ENCODE measurements around the gene MAPK1IP1L. TPM values are rescaled to one million over a fixed set of nuclear protein-coding genes. Genes with fewer than 3 reads are reported as not detected.
"Not testable (repeated sequence)": the region's sequence is repeated elsewhere in the genome, so short reads cannot be mapped to it uniquely, and the experiment has no call there.

The MAPK1IP1L gene
- total RNA-seq, 1 experiment from 2014 or later = 164 TPM

DNA sequence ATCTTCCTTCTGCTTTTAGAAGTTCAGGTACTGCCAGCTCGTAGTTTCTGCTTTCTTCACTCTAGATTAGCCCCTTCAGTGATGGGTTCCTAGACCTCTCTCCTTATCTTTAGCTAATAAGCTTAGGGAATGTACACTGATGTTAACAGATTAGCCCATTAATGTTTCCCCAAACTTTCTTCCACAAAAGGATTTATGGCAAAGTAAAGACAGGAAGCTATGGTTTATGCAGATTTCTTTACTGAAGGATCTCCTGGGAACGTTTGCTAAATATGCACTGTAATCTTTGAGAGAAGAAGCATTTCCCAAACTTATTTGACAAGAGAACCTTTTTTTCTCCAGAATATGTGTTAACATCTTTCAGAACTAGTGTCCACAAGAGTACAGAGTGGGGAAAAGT lies 20.3 kb upstream of the MAPK1IP1L start:
- peak overlapping the region; percentile 61 for H3K27ac ChIP-seq (ENCODE audit: low read depth, low read length, poor library complexity, severe bottlenecking)
- ChIA-PET CTCF (interaction anchor here (1.6 kb wide), 1 partner anchor 20 kb away, joined by 5 read pairs; the partner anchor contains the start of gene MAPK1IP1L), POLR2A (ENCODE audit: low non-redundant PET) (no interaction called here)
- H3K4me3 ChIP-seq (ENCODE audit: low read depth, low read length, poor library complexity, severe bottlenecking) = peak overlapping the region; percentile 4
- H3K4me1 ChIP-seq (ENCODE audit: insufficient read depth, low read length, poor library complexity, severe bottlenecking) = peaks cover 46% of the 10 kb centered on the region
- no peak for TF ChIP-seq EZH2 (IDR thresholded peaks at IDR 0.05; ENCODE audit: borderline replicate concordance, low read depth, low read length, poor library complexity, severe bottlenecking)
- TF ChIP-seq, protein P1, sequence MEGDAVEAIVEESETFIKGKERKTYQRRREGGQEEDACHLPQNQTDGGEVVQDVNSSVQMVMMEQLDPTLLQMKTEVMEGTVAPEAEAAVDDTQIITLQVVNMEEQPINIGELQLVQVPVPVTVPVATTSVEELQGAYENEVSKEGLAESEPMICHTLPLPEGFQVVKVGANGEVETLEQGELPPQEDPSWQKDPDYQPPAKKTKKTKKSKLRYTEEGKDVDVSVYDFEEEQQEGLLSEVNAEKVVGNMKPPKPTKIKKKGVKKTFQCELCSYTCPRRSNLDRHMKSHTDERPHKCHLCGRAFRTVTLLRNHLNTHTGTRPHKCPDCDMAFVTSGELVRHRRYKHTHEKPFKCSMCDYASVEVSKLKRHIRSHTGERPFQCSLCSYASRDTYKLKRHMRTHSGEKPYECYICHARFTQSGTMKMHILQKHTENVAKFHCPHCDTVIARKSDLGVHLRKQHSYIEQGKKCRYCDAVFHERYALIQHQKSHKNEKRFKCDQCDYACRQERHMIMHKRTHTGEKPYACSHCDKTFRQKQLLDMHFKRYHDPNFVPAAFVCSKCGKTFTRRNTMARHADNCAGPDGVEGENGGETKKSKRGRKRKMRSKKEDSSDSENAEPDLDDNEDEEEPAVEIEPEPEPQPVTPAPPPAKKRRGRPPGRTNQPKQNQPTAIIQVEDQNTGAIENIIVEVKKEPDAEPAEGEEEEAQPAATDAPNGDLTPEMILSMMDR (conservative IDR thresholded peaks at IDR 0.05; ENCODE audit: low read depth, low read length) = no peak
- BruUV-seq (replicated peaks) = no TSS peak
- no peaks in the 10 kb centered on the region for H3K9me3 ChIP-seq (ENCODE audit: low read depth, low read length, poor library complexity, severe bottlenecking)
- H3K27me3 ChIP-seq (replicated peaks; ENCODE audit: insufficient read depth, low read depth, low read length, poor library complexity) = no peaks in the 10 kb centered on the region
- intact Hi-C loops (cut with micrococcal nuclease; ENCODE audit: unreplicated experiment) = loop anchor here (2.0 kb wide), 1 partner anchor 16 kb away; no protein-coding TSS in a partner anchor
- peaks cover 16% of the 10 kb centered on the region for H3K36me3 ChIP-seq (ENCODE audit: insufficient read depth, low read length, poor library complexity, severe bottlenecking)
- peak; percentile 73 for DNase-seq (ENCODE audit: low spot score)

DNA sequence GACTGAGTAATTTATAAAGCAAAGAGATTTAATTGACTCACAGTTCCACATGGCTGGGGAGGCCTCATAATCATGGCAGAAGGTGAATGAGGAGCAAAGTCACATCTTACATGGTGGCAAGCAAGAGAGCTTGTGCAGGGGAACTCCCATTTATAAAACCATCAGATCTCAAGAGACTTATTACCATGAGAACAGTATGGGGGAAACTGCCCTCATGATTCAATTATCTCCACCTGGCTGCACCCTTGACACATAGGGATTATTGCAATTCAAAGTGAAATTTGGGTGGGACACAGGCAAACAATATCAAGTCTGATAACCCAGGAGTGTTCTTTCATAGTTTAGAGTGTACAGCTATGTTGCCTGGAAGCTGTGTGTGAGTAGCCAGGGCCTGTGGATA lies 13.5 kb upstream of the MAPK1IP1L start:
- H3K4me1 ChIP-seq (ENCODE audit: insufficient read depth, low read length, poor library complexity, severe bottlenecking); H3K27ac ChIP-seq (ENCODE audit: low read depth, low read length, poor library complexity, severe bottlenecking); POLR2A ChIA-PET (ENCODE audit: low non-redundant PET); BruUV-seq (replicated peaks); intact Hi-C loops (cut with micrococcal nuclease; ENCODE audit: unreplicated experiment); H3K27me3 ChIP-seq (replicated peaks; ENCODE audit: insufficient read depth, low read depth, low read length, poor library complexity); DNase-seq (ENCODE audit: low spot score); H3K9me3 ChIP-seq (ENCODE audit: low read depth, low read length, poor library complexity, severe bottlenecking); H3K4me3 ChIP-seq (ENCODE audit: low read depth, low read length, poor library complexity, severe bottlenecking); CTCF ChIA-PET: not testable (repeated sequence)
- H3K36me3 ChIP-seq (ENCODE audit: insufficient read depth, low read length, poor library complexity, severe bottlenecking) = peaks cover 33% of the 10 kb centered on the region

DNA sequence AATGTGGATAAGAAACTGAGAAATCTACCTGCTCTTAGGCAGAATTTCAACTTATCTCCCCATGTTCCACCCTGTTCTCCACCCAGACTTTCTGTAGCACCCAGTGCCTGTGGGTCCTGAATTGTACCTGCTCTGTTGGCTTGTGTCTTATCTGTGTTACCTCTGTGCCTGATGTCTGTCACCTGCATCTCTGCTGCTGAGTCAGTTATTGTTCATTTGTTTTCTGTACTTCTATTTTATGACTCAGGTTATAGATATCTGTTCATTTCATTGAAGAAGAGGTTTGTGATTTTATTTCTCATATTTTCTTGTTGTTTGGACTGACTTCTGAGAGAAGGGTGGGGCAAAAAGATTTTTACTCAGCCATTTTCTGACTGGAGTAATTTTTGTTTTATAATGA lies 12.7 kb upstream of the MAPK1IP1L start:
- CTCF ChIA-PET = no interaction called here
- BruUV-seq (replicated peaks) = no TSS peak

DNA sequence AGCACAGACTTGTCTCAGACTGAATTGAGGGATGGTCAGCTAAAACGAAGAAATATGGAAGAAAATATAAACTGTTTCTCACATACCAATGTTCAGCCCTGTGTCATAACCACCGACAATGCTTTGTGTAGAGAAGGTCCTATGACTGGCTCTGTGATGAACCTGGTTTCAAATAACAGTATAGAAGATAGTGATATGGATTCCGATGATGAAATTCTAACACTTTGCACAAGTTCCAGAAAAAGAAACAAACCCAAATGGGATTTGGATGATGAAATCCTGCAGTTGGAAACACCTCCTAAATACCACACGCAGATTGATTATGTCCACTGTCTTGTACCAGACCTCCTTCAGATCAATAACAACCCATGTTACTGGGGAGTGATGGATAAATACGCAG lies 7.9 kb upstream of the MAPK1IP1L start:
- TF ChIP-seq, protein P1 (conservative IDR thresholded peaks at IDR 0.05; ENCODE audit: low read depth, low read length) = no peak
- no peak for TF ChIP-seq EZH2 (IDR thresholded peaks at IDR 0.05; ENCODE audit: borderline replicate concordance, low read depth, low read length, poor library complexity, severe bottlenecking)
- DNase-seq (ENCODE audit: low spot score) = no peak
- no peaks in the 10 kb centered on the region for H3K27me3 ChIP-seq (replicated peaks; ENCODE audit: insufficient read depth, low read depth, low read length, poor library complexity)
- peaks cover 16% of the 10 kb centered on the region for H3K36me3 ChIP-seq (ENCODE audit: insufficient read depth, low read length, poor library complexity, severe bottlenecking)
- TSS peak; percentile 8 for BruUV-seq (replicated peaks)
- ChIA-PET CTCF (no interaction called here), POLR2A (ENCODE audit: low non-redundant PET) (no interaction called here)
- intact Hi-C loops (cut with micrococcal nuclease; ENCODE audit: unreplicated experiment) = no loop called here
- H3K4me1 ChIP-seq (ENCODE audit: insufficient read depth, low read length, poor library complexity, severe bottlenecking) = peaks cover 39% of the 10 kb centered on the region
- no peaks in the 10 kb centered on the region for H3K9me3 ChIP-seq (ENCODE audit: low read depth, low read length, poor library complexity, severe bottlenecking)
- H3K4me3 ChIP-seq (ENCODE audit: low read depth, low read length, poor library complexity, severe bottlenecking) = no peak overlapping the region
- no peak overlapping the region for H3K27ac ChIP-seq (ENCODE audit: low read depth, low read length, poor library complexity, severe bottlenecking)

More for the DNA sequence above, 12.7 kb upstream of the MAPK1IP1L start:
- Histone ChIP-seq H3K4me3 (ENCODE audit: low read depth, low read length, poor library complexity, severe bottlenecking) (no peak overlapping the region), H3K36me3 (ENCODE audit: insufficient read depth, low read length, poor library complexity, severe bottlenecking) (peaks cover 39% of the 10 kb centered on the region), H3K4me1 (ENCODE audit: insufficient read depth, low read length, poor library complexity, severe bottlenecking) (peaks cover 4% of the 10 kb centered on the region), H3K27ac (ENCODE audit: low read depth, low read length, poor library complexity, severe bottlenecking) (no peak overlapping the region), H3K9me3 (ENCODE audit: low read depth, low read length, poor library complexity, severe bottlenecking) (peaks cover 4% of the 10 kb centered on the region), H3K27me3 (replicated peaks; ENCODE audit: insufficient read depth, low read depth, low read length, poor library complexity) (no peaks in the 10 kb centered on the region)
- TF ChIP-seq, protein P1 (conservative IDR thresholded peaks at IDR 0.05; ENCODE audit: low read depth, low read length) = no peak
- no peak for TF ChIP-seq EZH2 (IDR thresholded peaks at IDR 0.05; ENCODE audit: borderline replicate concordance, low read depth, low read length, poor library complexity, severe bottlenecking)
- intact Hi-C loops (cut with micrococcal nuclease; ENCODE audit: unreplicated experiment) = no loop called here
- POLR2A ChIA-PET (ENCODE audit: low non-redundant PET) = no interaction called here
- DNase-seq (ENCODE audit: low spot score) = no peak
